Ascending aorta (tissue), 2 donors: Measurements from ENCODE around the gene NKAIN2. TPM values are rescaled to one million over a fixed set of nuclear protein-coding genes. Genes with fewer than 3 reads are reported as not detected.

Experiments
- DNase-seq, 2 donors: peaks; one replicate each; pipeline ENCODE4 v3.0.0-alpha.2; 2019; ENCODE audit warnings: low spot score in 2 of 2
- H3K27ac ChIP-seq, 2 donors: fragments of 200-600 bp; sonication (generic); one replicate each; pipeline ENCODE4 v1.5.1; 2016 to 2017; ENCODE audit warnings: mild to moderate bottlenecking in 1 of 2
- H3K27me3 ChIP-seq: fragments of 200-600 bp; sonication (generic); one replicate; pipeline ENCODE4 v1.5.1; 2017
- H3K36me3 ChIP-seq, 2 donors: fragments of 200-600 bp; sonication (generic); one replicate each; pipeline ENCODE4 v1.5.1; 2016
- H3K4me1 ChIP-seq, 2 donors: fragments of 200-600 bp; sonication (generic); one replicate each; pipeline ENCODE4 v1.5.1; 2016 to 2017; ENCODE audit warnings: mild to moderate bottlenecking in 1 of 2
- H3K4me3 ChIP-seq, 2 donors: fragments of 200-600 bp; sonication (generic); one replicate each; pipeline ENCODE4 v1.5.1; 2016 to 2017; ENCODE audit warnings: mild to moderate bottlenecking in 1 of 2
- H3K9me3 ChIP-seq, 2 donors: fragments of 200-600 bp; sonication (generic); one replicate each; pipeline ENCODE4 v1.5.1; 2016
- CTCF ChIP-seq, 3 experiments: fragments of 200-600 bp in 2 of 3; fragments of 450-650 bp in 1 of 3; sonication (generic) in 2 of 3; IDR thresholded peaks; one replicate each; pipeline ENCODE4 v1.5.1; 2016 to 2019; ENCODE audit warnings: antibody characterized with exemption in 3 of 3, mild to moderate bottlenecking in 1 of 3, moderate library complexity in 1 of 3
- intact Hi-C: fragments of 100-400 bp; cut with DNase I; formaldehyde crosslinking; loops from one replicate; pipeline ENCODE4 v1.15.1; 2023
- total RNA-seq: library from RNA; depleted of rRNA; stranded (reverse); fragments of >200 nt; gene quantifications from one replicate; pipeline ENCODE4 v1.1.0, GENCODE V29; 2016

Gene NKAIN2
- total RNA-seq, 1 donor from 2014 or later: 0.11 TPM

GRCh38 chr6:124800222-124800621 lies 996.6 kb downstream of the NKAIN2 start:
- Histone ChIP-seq H3K27ac (no peak overlapping the region), H3K36me3 (no peaks in the 10 kb centered on the region), H3K4me1 (no peaks in the 10 kb centered on the region), H3K9me3 (no peaks in the 10 kb centered on the region), H3K4me3 (no peak overlapping the region), H3K27me3 (no peaks in the 10 kb centered on the region)
- no peak for DNase-seq
- no peak for TF ChIP-seq CTCF (IDR thresholded peaks at IDR 0.05)
- intact Hi-C loops: no loop called here

- no peak for DNase-seq
- H3K9me3 ChIP-seq: no peaks in the 10 kb centered on the region
- TF ChIP-seq CTCF (IDR thresholded peaks at IDR 0.05): no peak
- no peaks in the 10 kb centered on the region for H3K36me3 ChIP-seq
- no peaks in the 10 kb centered on the region for H3K27me3 ChIP-seq
- no peak overlapping the region for H3K4me3 ChIP-seq
- H3K4me1 ChIP-seq: no peaks in the 10 kb centered on the region
- no peak overlapping the region for H3K27ac ChIP-seq
- intact Hi-C loops: no loop called here
These were observed 1008.4 kb downstream of the NKAIN2 start for GRCh38 chr6:124812067-124812466.

- TF ChIP-seq CTCF (IDR thresholded peaks at IDR 0.05): no peak
- DNase-seq: no peak
- intact Hi-C loops: no loop called here
- no peaks in the 10 kb centered on the region for H3K9me3 ChIP-seq
- H3K4me1 ChIP-seq: no peaks in the 10 kb centered on the region
- no peaks in the 10 kb centered on the region for H3K36me3 ChIP-seq
- H3K27ac ChIP-seq: no peak overlapping the region
- no peak overlapping the region for H3K4me3 ChIP-seq
- no peaks in the 10 kb centered on the region for H3K27me3 ChIP-seq
These were observed 1015.7 kb downstream of the NKAIN2 start for GRCh38 chr6:124819346-124819745.

- no peak overlapping the region for H3K4me3 ChIP-seq
- DNase-seq: no peak
- intact Hi-C loops: no loop called here
- no peak overlapping the region for H3K27ac ChIP-seq
- H3K27me3 ChIP-seq: no peaks in the 10 kb centered on the region
- H3K4me1 ChIP-seq: no peaks in the 10 kb centered on the region
- H3K36me3 ChIP-seq: no peaks in the 10 kb centered on the region
- no peak for TF ChIP-seq CTCF (IDR thresholded peaks at IDR 0.05)
- no peaks in the 10 kb centered on the region for H3K9me3 ChIP-seq
These were observed 1018.5 kb downstream of the NKAIN2 start for GRCh38 chr6:124822204-124822613.

DNA sequence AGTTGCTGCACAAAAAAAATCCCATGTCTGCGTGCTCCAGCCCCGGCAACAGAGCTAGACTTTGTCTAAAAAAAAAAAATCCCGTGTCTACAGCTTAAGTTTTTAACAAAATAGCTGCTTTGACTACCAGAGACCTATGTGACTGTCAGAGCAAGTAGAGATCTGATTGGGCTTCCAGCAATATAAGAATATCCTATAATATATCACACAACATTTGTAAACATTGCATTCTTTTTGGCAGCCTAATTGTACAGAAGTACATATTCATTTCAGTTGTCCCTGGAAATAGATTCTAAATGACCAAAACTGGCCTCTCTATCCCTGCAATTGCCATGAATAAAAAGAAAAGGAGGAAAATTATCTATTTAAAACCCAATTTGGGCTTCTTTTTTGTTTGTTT lies 1019.1 kb downstream of the NKAIN2 start:
- H3K36me3 ChIP-seq: no peaks in the 10 kb centered on the region
- intact Hi-C loops: no loop called here
- no peaks in the 10 kb centered on the region for H3K9me3 ChIP-seq
- no peak for TF ChIP-seq CTCF (IDR thresholded peaks at IDR 0.05)
- no peak overlapping the region for H3K4me3 ChIP-seq
- H3K27ac ChIP-seq: no peak overlapping the region
- no peaks in the 10 kb centered on the region for H3K27me3 ChIP-seq
- no peaks in the 10 kb centered on the region for H3K4me1 ChIP-seq
- no peak for DNase-seq
